HG03103 (cell line): ENCODE measurements around the gene PIANP.

ENCODE experiments used
- ATAC-seq: cut with Tn5 transposase; IDR thresholded peaks from one replicate; pipeline ENCODE4 v1.9.1; 2021; ENCODE audit warnings: low read depth; ENCODE audit not compliant: unreplicated experiment

The PIANP gene

DNA sequence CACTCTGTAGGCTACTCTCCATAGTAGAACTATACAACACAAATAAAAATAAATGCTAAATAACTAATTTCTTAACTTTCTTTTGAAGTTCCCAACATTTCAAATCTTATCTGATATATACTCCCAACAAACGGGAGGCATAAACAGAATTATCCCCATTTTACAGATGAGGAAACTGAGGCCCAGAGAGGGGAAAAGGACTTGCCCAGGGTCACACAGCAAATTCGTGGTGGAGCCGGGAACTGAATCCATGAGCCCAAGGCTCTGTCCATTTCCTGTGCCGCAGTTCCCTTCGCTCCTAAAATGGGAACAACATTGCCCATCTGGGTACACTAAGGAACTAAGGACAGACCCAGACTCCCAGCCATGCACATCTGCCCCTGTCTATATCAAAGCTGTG is 23.7 kb downstream of the PIANP start:
- no peak for ATAC-seq

DNA sequence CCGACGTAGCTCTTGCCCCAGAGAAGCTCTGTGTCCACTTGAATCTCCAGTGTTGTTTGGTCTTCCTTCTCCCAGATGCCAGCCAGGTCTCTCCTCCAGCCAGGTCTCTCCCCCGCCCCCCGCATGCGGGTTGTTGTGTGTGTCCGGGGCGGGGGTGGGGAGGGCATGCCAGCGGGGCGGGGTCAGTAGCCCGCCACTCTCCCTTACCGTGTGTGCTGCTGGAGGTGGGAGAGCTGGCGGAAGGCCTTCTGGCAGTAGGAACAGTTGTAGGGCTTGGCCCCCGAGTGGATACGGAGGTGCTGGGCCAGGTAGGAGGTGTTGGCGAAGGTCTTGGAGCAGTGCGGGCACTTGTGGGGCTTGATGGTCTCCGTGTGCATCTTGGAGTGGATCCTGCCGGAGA is 28.5 kb downstream of the PIANP start:
- ATAC-seq, result no peak

DNA sequence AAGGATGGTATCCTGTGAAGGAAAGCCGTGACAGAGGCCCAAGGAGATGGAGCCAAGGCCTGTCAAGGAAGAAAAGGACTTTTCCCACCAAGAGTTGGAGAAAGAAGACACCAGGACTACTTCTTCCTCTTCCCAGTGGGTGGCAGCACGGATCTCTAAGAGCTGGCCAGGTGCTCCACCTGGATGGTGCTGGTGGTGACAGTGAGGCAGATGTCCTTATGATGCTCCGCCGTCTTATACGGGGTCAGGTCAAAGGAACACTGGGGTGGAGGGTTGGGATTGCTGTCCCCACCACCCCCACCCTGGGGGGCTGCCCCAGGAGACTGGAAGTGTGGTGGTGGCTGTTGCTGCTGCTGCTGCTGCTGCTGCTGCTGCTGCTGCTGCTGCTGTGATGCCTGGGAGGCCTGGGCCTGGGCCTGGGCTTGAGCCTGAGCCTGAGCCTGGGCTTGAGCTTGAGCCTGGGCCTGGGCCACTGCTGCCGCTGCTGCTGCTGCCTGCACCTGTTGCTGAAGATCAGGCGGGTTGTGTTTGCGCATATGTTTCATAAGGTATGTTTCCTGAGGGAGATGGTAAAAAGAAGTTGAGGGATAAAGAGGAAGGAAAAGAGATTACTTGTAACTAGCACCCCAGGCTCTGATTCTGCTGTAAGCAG is 32.9 kb downstream of the PIANP start:
- no peak for ATAC-seq

DNA sequence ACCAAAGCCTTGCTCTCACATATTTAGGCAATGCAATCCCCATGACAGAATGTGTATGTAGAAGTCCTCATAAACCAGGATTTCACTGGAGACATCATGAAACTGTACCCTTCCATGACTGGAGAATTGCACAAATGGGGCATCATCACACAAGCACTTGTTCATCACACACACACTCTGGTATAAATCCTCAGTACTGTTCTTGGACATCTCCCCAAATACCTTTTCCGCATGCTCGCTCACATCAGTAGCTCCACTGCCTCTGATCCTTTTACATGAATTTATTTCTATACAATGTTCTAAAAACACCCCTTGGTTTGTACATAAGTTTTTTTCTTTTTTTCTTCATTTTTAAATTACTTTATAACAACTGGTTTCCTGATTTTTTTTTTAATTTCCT is 34.4 kb downstream of the PIANP start:
- no peak for ATAC-seq

DNA sequence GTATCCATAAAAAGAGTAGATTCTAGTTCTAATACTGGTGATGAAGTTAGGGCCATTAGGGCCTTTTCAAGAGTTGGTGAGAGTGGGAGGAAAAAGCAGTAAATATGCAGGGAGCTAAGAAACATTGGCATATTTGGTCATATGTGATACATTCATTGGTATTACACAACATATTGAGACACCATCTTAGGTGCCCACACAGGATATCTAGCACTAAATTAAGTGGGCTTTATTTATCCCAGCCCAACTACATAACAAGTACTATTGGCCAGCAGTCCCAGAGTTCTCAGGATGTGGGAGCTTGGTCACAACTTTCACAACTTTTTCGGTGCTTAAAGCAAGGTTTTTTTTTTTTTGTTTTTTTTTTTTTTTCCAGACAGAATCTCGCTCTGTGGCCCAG is 35.7 kb downstream of the PIANP start:
- no peak for ATAC-seq

DNA sequence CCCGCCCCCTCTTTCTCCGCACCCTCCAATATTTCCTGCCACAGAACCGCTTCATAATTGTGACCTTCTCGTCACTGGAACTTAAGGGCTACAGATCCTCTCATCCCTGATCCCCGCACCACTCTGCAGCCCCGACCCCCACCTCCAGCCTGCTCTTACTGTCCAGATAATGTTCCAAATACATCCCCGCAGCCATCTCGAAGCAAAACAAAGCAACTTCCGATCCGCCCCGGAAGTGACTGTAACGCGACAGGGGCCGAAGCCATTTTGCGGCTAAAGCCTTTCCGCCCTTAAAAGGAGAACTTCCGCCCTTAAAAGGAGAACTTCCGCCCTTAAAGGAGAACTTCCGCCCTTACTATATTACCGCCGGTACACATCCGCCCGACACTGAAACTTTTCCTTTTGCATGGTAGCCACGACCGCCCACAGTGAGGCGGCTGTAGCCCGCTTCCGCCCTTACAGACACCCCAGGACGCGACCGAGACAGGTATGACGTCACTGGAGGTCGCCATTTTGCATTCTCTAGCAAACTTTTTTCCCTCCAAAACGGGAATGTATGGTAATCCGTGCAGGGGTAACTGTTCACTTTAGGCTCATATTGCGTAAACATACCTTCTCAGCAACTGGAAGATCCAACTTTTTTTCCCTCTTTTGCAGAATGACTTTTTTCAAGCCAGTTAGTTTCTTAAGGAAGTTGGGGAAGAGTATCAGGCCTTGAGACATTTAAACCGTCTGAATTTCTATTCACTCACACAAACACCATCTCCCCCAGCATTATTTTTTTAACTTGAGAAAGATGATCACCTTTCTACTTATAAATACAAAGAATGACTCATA is 37.5 kb downstream of the PIANP start, which contains the start of gene ING4:
Gene ING4 (minus strand): TSS at position 214 of the 837 bp plus-strand sequence. CDS start 18 bp downstream, at position 196.
- peak; percentile 96 for ATAC-seq

DNA sequence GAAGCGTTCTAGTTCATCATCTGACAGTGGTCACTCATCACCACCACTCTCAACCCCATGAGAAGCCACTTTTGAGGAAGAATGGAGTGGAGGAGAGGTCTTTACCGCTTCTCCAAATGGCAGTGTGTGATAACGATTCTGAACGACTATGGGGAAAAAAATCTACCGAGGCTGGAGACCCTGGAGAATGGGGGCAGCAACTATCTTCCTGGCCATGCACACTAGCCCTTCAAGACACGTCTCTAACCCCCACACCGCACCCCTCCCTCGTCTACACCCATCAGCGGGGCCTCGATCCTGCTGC is 38.1 kb downstream of the PIANP start:
- no peak for ATAC-seq

DNA sequence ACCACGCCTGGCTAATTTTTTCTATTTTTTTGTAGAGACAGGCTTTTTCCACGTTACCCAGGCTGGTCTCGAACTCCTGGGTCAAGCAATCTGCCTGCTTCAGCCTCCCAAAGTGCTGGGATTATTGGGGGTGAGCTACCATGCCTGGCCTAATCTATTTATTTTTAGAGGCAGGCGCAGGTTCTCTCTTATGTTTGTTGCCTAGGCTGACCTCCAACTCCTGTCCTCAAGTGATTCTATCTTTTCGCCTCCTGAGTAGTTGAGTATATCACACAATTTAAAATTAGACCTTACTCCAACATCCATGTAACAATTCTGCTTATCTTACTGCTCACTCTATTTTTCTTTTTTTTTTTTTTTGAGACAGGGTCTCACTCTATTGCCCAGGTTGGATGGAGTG is 46.6 kb downstream of the PIANP start:
- ATAC-seq, result no peak

DNA sequence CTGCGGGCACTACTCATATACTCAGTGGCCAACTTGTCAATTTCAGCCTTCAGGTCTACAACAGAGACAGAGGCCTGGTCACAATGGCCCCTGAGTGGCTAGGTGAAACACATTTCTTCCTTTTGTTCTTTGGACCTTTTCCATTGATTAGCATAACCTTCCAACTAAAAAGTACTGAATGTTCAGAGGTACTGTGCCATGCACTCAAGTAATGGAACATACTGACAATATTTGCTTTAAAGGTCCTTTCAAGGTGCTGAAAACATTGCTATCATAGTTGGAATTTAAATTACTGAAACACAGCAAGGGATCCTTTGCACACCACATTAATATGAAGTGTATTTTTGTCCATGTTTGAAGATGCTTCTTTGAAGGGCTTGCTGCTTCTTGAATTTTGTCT is 47.3 kb downstream of the PIANP start:
- no peak for ATAC-seq

DNA sequence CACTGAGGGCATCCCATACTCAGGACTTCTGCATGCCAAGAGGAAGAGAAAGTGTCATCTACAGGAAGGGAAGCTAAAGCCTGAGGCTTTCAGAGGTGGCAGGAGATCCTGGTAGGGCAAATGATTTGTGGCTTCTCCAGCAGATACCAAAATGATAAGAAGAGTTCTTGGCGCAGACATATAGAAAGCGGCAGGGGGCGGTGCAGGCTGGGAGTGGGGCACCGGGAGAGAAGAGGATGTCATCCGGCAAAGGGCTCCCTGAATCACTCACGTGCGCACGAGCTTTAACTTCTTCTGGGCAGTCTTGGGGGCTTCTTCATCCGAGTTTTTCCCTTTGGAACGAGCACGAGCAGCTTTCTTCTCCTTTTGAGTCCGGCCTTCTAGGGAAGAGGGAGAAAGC is 48.2 kb downstream of the PIANP start:
- no peak for ATAC-seq

DNA sequence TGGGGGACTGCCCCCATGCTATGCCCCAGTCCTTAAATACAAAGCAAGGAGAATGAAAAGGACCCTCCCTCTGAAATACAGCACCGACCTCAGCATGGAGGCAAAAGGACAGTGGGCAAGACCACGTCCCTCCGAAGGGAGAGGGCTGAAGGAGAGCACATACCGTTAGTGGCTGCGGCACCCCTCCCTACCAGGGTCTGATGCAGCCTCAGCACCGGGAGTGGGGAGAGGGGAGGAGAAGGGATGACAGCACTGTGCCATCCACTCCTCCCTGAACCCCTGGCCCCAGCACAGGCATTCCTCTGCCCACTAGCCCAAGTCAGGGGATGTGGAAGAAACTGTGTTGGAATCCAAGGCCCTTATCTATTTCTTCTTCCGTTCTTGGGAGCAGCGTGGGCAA is 49.8 kb downstream of the PIANP start:
- ATAC-seq, result no peak

DNA sequence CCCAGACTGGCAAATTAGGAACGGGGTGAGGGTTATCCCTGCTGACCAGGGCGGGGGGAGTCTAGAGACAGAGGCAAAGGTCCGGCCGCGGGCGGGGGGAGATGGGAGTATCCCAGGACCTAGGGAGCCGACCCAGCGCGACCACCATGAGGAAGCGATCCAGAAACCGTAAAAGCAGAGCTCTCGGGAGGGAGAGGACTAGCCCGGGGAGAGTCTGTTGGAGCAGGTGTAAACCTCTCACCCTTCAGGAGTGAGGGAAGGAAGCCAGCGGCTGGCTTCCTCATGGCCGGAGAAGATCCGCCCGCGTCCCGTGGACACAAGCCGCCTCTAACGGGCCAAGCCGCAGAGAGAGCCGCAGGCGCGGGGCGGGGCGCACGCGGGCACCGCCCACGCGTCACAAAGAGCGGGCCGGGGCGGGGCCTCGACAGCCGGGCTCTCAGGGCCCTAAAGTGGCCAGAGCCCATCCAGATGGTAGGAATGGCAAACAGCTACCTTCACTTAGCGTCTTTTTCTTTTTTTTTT is 53.5 kb downstream of the PIANP start, which contains the start of gene ACRBP:
Gene ACRBP (minus strand): TSS at position 350 of the 522 bp plus-strand sequence. CDS start 66 bp downstream, at position 284.
- no peak for ATAC-seq

DNA sequence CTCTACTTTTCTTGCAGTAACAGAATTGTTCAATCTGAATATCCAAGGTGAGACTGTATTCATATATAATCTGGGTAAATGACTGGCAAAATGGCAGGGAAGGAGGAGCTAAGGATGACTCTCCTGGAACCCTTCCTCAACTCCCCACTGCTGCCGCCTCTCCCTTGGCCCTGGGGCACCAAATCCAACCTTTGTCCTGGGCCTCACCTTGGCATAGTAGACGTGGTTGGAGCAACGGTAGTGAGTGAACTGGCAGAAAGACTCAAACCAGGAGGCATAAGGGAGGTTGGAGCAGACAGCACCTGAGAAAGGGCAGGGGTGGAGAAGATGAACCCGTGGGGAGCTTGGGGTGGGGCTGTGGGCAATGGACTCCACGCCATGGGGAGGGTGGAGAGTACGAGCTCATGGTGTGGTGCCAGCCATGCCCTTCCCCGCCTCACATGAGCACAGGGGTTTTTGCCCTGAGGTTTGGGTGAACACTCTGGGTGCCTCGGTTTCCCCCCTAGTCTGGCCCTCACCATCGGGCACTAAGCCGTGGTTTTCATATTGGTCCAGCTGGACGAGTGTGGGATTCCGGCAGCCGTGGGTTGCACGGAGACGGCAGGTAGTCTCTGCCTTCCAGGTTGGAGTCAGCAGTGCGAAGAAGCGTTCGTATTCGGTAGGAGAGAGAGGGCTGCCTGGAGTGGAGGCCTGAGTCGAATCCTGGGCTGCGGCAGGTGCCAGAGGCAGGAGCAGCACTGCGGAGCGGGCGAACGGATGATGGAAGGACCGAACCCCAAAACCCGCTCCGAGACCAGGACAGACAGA is 54.1 kb downstream of the PIANP start:
- ATAC-seq, result no peak

DNA sequence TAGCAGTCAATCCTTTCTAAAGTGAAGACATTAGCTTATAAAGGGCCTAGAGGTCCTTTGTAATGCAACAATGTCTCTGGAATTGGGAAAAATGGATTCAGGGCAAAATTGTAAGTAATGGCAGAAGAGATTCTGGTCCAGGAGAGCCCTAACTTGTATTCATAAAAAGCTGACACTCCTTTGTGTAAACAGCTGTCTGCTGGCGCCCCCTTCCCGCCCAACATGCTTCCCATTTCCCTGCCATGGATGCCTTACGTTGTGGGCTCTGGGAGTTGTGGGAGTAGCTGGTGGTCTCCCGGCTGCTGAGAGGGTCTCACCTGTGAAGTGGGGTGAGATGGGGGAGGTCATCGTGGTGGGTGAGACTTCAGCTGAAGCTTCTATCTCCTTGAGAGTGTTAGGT is 55.7 kb downstream of the PIANP start:
- no peak for ATAC-seq

DNA sequence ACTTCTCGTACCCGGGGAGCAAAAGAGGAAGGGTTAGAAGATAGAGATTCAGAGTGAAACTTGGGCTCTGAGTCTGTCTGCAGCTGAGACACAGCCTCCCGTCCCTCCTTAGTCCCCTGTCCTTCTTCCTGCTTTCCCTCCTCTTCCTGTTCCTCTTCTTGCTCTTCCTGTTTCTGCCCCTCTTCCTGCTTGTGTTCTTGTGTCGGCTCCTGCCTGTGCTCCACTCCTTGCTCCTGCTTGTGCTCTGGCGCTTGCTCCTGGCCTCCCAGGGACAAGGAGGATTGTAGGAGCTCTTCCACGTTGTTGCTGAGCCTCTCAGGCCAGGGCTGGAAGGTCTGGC is 56.4 kb downstream of the PIANP start:
- ATAC-seq, result no peak
